K562 (cell line): ENCODE measurements around the gene VPS37D. TPM values are rescaled to one million over a fixed set of nuclear protein-coding genes. Genes with fewer than 3 reads are reported as not detected.

Experiments
- CCNT2 ChIP-seq: IDR thresholded peaks from 2 replicates; pipeline ENCODE4 v1.6.1; 2011; ENCODE audit warnings: borderline replicate concordance, low read depth, mild to moderate bottlenecking, moderate library complexity, mixed read lengths, low read length; ENCODE audit not compliant: insufficient read length; ENCODE audit errors: extremely low read depth
- E2F3 ChIP-seq: fragments of 250-450 bp; sonication (Bioruptor Pico); IDR thresholded peaks from 2 replicates; pipeline ENCODE4 v1.4.0; 2020; ENCODE audit warnings: mild to moderate bottlenecking
- EHMT2 ChIP-seq: fragments of 450-650 bp; IDR thresholded peaks from 2 replicates; pipeline ENCODE4 v1.6.1; 2018; ENCODE audit warnings: antibody characterized with exemption
- HOXB6 ChIP-seq: fragments of 250-450 bp; sonication (Bioruptor Pico); IDR thresholded peaks from 2 replicates; pipeline ENCODE4 v1.5.1; 2022; ENCODE audit warnings: mild to moderate bottlenecking, borderline replicate concordance
- NR3C1 ChIP-seq: sonication (generic); formaldehyde crosslinking; IDR thresholded peaks from 2 replicates; pipeline ENCODE4 v1.8.1; 2022; ENCODE audit warnings: missing genetic modification reagents
- POLR2AphosphoS5 ChIP-seq: IDR thresholded peaks from 2 replicates; pipeline ENCODE4 v1.6.1; 2011; ENCODE audit warnings: mild to moderate bottlenecking, low read depth, low read length, moderate library complexity; ENCODE audit not compliant: control insufficient read depth, insufficient read depth
- RNF2 ChIP-seq: sonication (generic); IDR thresholded peaks from 2 replicates; pipeline ENCODE4 v1.6.1; 2016
- SMAD4 ChIP-seq: fragments of 250-450 bp; sonication (Bioruptor Pico); conservative IDR thresholded peaks from 2 replicates; pipeline ENCODE4 v1.8.0; 2021; ENCODE audit warnings: inconsistent platforms, mild to moderate bottlenecking, moderate library complexity
- SNIP1 ChIP-seq: fragments of 450-650 bp; IDR thresholded peaks from 2 replicates; pipeline ENCODE4 v1.7.1; 2017; ENCODE audit warnings: low read depth, mild to moderate bottlenecking
- ZNF253 ChIP-seq: fragments of 250-450 bp; sonication (Bioruptor Pico); conservative IDR thresholded peaks from 2 replicates; pipeline ENCODE4 v1.6.1; 2021; ENCODE audit warnings: mild to moderate bottlenecking
- ZNF274 ChIP-seq: IDR thresholded peaks from 2 replicates; pipeline ENCODE4 v1.6.1; 2011; ENCODE audit warnings: low read depth, mild to moderate bottlenecking, low read length, moderate library complexity, borderline replicate concordance
- ZNF384 ChIP-seq: IDR thresholded peaks from 2 replicates; pipeline ENCODE4 v1.6.1; 2012; ENCODE audit warnings: low read depth, low read length, improper control_type of control experiment
- ZNF41 ChIP-seq: fragments of 250-450 bp; sonication (Bioruptor Pico); conservative IDR thresholded peaks from 2 replicates; pipeline ENCODE4 v1.4.0; 2020; ENCODE audit warnings: mild to moderate bottlenecking
- ZNF830 ChIP-seq: fragments of 250-450 bp; sonication (Bioruptor Pico); IDR thresholded peaks from 2 replicates; pipeline ENCODE4 v1.5.0; 2021; ENCODE audit warnings: mild to moderate bottlenecking
- polyA plus RNA-seq, 8 experiments: library from polyadenylated mRNA; depleted of rRNA in 4 of 8; stranded (reverse) in 5 of 8; unstranded in 3 of 8; fragments of >200 nt; fragmentation: Nextera tagmentation in 2 of 8; fragmentation: Illumina TruSeq in 1 of 8; extraction: Ambion mirVana in 2 of 8; extraction: Trizol in 1 of 8; gene quantifications; 2 replicates each; pipeline versions ENCODE4 v1.2.1 to v1.2.3, GENCODE V29; 2011 to 2014; ENCODE audit warnings: inconsistent platforms in 1 of 8, missing spikeins in 1 of 8
- total RNA-seq, 7 experiments: library from RNA; depleted of rRNA in 6 of 7; stranded (reverse); fragments of >200 nt in 6 of 7; fragmentation: Illumina TruSeq in 2 of 7; extraction: Trizol in 2 of 7; gene quantifications; 2 replicates each; pipeline versions ENCODE4 v1.2.1 to v1.2.3, GENCODE V29; 2011 to 2021; ENCODE audit warnings: low replicate concordance in 1 of 7
- TF ChIP-seq, protein P1 (sequence below): fragments of 250-450 bp; sonication (Bioruptor Pico); IDR thresholded peaks from 2 replicates; pipeline ENCODE4 v1.6.1; 2021; ENCODE audit warnings: mild to moderate bottlenecking
- TF ChIP-seq, protein P2 (sequence below): sonication (generic); formaldehyde crosslinking; IDR thresholded peaks from 2 replicates; pipeline ENCODE4 v1.9.0; 2022; ENCODE audit warnings: mild to moderate bottlenecking, missing genetic modification reagents
- TF ChIP-seq, protein P3 (sequence below): fragments of 250-450 bp; sonication (Bioruptor Pico); IDR thresholded peaks from 2 replicates; pipeline ENCODE4 v1.8.0; 2022; ENCODE audit warnings: inconsistent platforms, mild to moderate bottlenecking, moderate library complexity, borderline replicate concordance
- TF ChIP-seq, protein P4 (sequence below): fragments of 200-800 bp; sonication (Bioruptor generic); IDR thresholded peaks from 2 replicates; pipeline ENCODE4 v1.6.1; 2017; ENCODE audit warnings: missing genetic modification characterization, missing compliant biosample characterization
- TF ChIP-seq, protein P5 (sequence below): fragments of 250-450 bp; sonication (Bioruptor Pico); IDR thresholded peaks from 2 replicates; pipeline ENCODE4 v1.5.0; 2021
- TF ChIP-seq, protein P6 (sequence below): fragments of 450-650 bp; formaldehyde crosslinking; IDR thresholded peaks from 2 replicates; pipeline ENCODE4 v1.4.0; 2020; ENCODE audit warnings: mild to moderate bottlenecking, moderate library complexity

Gene VPS37D
- total and polyA plus RNA-seq, 9 of the 15 experiments (the other 6 are each of a cell fraction or from before 2014, with no cell fraction given) = 0.25 to 2.3 (median 1.0) TPM; not detected in 3

DNA sequence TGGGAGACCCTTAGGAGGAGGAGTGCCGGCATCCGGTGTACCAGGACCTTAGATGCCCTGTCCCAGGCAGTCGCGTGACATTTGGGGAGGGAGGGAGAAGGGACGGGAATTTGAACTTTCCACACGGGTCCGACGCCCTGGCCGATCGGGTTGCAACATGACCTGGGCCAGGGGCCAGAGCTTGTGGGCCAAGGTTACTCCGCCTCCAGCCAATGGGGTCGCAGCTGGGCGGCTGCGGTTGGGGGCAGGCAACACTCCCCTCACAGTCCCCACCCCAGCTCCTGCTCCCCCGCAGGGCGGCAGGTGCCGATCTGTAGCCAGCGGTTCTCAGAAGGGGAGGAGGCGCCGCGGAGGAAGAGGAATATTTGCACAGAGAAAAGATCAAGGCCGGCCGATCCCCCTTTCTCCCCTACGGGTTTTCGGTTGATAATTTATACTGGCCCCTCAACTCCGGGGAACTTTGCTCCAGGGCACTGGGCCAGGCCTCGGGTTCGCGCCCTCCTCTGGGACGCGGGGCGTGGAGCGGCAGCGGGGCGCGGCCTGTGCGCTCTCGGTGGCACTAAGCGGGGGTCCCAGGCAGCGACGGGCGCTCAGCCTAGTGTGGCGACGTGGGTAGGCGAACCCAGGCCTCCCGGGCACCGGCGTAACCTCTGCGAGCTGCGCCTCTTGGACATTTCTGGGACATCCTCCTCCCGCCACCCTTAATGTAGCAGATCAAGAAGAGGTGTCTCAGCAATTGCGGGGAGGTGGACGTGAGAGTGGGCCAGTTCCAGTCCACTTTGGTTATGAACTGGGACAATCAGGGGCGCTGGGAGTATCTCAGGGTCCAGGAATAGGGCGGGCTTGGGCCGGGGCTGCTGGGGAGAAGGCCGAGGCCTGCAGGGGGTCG lies 44.5 kb upstream of the VPS37D start (continued):
- TF ChIP-seq, protein P1, sequence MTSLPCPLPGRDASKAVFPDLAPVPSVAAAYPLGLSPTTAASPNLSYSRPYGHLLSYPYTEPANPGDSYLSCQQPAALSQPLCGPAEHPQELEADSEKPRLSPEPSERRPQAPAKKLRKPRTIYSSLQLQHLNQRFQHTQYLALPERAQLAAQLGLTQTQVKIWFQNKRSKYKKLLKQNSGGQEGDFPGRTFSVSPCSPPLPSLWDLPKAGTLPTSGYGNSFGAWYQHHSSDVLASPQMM = no peak
- TF ChIP-seq SMAD4 (peak; percentile 72), ZNF274 (no peak), POLR2AphosphoS5 (no peak), ZNF830 (CRISPR knock-in tag) (no peak), NR3C1 (0 out of 2 replicates have a peak, but pooled peaks have one; percentile 43), SNIP1 (no peak), RNF2 (peak; percentile 76; the same call in 1 of the 2 replicates), EHMT2 (no peak), ZNF384 (no peak), E2F3 (CRISPR knock-in tag) (no peak), CCNT2 (peak; percentile 58), ZNF41 (no peak), ZNF253 (no peak), HOXB6 (no peak)
- TF ChIP-seq, protein P2, sequence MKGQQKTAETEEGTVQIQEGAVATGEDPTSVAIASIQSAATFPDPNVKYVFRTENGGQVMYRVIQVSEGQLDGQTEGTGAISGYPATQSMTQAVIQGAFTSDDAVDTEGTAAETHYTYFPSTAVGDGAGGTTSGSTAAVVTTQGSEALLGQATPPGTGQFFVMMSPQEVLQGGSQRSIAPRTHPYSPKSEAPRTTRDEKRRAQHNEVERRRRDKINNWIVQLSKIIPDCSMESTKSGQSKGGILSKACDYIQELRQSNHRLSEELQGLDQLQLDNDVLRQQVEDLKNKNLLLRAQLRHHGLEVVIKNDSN (CRISPR knock-in tag) = 0 out of 2 replicates have a peak, but pooled peaks have one; percentile 44
- TF ChIP-seq, protein P3, sequence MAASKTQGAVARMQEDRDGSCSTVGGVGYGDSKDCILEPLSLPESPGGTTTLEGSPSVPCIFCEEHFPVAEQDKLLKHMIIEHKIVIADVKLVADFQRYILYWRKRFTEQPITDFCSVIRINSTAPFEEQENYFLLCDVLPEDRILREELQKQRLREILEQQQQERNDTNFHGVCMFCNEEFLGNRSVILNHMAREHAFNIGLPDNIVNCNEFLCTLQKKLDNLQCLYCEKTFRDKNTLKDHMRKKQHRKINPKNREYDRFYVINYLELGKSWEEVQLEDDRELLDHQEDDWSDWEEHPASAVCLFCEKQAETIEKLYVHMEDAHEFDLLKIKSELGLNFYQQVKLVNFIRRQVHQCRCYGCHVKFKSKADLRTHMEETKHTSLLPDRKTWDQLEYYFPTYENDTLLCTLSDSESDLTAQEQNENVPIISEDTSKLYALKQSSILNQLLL (CRISPR knock-in tag) = no peak
- TF ChIP-seq, protein P4, sequence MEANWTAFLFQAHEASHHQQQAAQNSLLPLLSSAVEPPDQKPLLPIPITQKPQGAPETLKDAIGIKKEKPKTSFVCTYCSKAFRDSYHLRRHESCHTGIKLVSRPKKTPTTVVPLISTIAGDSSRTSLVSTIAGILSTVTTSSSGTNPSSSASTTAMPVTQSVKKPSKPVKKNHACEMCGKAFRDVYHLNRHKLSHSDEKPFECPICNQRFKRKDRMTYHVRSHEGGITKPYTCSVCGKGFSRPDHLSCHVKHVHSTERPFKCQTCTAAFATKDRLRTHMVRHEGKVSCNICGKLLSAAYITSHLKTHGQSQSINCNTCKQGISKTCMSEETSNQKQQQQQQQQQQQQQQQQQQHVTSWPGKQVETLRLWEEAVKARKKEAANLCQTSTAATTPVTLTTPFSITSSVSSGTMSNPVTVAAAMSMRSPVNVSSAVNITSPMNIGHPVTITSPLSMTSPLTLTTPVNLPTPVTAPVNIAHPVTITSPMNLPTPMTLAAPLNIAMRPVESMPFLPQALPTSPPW (CRISPR knock-in tag) = peak; percentile 80
- TF ChIP-seq, protein P5, sequence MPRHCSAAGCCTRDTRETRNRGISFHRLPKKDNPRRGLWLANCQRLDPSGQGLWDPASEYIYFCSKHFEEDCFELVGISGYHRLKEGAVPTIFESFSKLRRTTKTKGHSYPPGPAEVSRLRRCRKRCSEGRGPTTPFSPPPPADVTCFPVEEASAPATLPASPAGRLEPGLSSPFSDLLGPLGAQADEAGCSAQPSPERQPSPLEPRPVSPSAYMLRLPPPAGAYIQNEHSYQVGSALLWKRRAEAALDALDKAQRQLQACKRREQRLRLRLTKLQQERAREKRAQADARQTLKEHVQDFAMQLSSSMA = no peak
- TF ChIP-seq, protein P6, sequence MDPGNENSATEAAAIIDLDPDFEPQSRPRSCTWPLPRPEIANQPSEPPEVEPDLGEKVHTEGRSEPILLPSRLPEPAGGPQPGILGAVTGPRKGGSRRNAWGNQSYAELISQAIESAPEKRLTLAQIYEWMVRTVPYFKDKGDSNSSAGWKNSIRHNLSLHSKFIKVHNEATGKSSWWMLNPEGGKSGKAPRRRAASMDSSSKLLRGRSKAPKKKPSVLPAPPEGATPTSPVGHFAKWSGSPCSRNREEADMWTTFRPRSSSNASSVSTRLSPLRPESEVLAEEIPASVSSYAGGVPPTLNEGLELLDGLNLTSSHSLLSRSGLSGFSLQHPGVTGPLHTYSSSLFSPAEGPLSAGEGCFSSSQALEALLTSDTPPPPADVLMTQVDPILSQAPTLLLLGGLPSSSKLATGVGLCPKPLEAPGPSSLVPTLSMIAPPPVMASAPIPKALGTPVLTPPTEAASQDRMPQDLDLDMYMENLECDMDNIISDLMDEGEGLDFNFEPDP (CRISPR knock-in tag) = no peak
